GM18505 (cell line): ENCODE results near the gene SEMA3C.

ENCODE experiments used
- ATAC-seq: cut with Tn5 transposase; IDR thresholded peaks from one replicate; pipeline ENCODE4 v1.9.1; 2021; ENCODE audit not compliant: unreplicated experiment
- POLR2A ChIP-seq: IDR thresholded peaks from 4 replicates; pipeline ENCODE4 v1.6.1; 2011; ENCODE audit warnings: borderline replicate concordance; ENCODE audit not compliant: insufficient read depth, insufficient read length; ENCODE audit errors: extremely low read depth

Gene SEMA3C

DNA sequence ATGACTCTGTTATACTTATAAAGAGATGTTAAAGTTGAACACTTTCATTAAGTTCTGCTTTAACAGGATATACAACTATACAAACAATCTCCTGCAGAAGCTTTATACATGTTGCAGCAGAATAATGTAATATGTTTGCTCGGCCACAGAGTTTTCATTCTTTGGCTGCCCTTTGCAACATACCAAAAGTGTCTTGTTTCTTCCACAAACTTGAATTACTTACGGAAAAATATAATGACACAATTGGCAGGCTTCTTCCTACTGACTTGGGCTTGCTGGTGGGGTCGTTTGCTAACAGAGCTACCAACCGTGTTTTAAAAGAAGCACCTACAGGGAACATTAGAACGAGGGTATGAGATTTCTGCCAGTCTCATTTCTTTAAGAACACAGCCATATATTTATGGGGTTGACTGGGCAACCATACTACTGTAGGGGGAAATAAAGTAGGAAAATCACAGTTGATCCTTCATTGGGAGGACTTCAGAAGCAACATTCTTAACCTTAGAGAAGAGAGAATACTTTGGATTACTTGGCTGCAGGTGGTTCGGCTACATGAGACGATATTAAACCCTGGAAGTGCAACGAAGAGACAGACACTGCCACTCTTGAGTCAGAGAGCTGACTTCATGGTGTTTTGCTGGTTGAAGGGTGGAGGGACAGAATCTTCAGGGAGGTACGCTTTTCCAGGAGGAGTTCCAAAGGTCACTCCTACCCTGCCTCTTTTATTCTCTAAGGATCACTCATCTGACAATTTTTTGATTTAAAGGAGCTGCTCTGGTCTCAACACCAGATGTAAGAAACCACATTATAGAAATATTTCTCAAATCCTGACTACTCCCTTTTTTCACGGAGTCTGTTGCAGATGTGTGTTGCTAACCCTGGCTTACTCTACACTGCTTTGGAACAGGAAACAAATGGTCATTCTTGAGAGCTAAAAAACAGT lies 123.9 kb downstream of the SEMA3C start:
- ATAC-seq: no peak
- no peak for TF ChIP-seq POLR2A

DNA sequence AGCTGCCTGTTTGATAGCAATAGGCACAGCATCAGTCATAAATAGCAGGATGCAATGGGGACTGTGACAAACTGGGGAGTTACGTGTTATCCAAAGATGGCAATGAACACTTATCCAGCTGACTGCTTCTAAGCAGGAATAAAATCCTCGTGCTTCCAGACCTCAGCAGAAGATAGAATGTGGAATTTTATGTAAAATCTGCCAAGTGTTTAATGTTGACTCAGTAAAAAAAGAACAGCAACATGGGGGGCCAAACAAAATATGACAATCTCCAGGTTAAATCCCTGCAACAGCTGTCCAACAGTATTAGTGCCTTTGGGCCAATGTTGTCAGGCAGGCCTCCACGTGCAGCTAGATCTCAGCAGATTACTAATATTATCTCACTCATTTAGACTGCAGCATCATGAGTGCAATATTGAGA lies 127.3 kb downstream of the SEMA3C start:
- ATAC-seq: no peak
- TF ChIP-seq POLR2A: no peak

DNA sequence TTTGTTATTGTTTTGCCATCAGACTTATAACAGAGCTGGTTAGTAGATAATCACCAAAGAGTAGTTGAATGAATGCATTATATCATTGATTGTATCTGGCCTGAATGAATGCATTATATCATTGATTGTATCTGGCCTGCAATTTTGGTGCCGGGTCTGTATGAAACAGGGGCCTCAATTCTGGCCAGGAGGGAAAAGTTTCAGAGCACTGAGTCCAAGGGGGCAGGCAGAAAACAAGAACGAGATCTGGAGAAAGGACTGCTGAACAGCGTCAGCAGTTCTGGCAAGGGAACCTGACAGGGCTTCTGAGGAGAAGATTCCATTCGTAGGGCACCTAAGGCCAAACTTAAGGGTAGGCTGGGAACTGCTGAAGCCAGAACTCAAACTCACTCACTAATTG lies 128.0 kb downstream of the SEMA3C start:
- TF ChIP-seq POLR2A: no peak
- ATAC-seq: no peak

DNA sequence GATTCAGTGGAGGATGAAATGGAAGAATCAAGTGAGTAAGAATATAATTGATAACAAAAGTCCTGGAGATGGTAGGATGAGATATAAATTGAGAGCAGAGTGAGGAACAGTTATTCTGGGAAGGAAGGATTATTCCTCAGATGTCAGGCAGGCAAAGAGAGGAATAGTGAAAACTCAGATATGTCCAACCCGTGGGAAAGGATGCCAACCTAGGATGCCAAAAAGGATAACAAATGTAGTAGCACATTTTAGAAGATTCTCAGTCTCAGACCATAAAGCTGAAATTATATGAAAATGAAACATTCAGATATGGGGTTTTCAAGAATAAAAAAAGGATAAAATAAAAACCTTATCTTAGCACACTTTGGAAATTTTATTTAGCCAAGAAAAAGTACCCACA lies 131.1 kb downstream of the SEMA3C start:
- no peak for TF ChIP-seq POLR2A
- ATAC-seq: no peak

DNA sequence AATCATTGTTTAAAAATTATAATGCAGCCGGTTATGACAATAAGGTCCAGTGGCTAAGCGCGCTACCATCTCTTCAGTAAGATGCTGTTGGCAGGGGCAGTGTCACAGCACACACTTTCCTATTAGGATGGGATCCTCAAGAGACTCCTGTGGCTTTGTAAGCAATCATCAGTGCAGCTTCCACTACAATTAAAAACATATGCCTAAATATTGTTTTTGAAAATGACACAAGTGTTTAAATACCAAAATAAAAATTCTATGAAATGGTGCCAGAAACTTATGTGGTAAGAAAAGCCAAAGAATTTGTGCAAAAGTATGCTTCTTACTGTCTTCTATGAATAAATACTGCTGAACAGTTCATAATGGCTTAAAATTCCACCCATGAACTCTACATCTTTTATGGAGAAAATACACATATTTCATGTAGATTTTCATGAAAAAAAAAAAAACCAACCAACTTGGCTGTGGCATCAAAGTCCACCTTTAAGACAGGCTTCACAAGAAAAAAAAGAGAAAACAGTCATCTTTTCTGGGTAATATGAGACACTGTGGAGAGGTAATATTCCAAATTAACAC lies 132.8 kb downstream of the SEMA3C start:
- no peak for ATAC-seq
- TF ChIP-seq POLR2A: no peak

DNA sequence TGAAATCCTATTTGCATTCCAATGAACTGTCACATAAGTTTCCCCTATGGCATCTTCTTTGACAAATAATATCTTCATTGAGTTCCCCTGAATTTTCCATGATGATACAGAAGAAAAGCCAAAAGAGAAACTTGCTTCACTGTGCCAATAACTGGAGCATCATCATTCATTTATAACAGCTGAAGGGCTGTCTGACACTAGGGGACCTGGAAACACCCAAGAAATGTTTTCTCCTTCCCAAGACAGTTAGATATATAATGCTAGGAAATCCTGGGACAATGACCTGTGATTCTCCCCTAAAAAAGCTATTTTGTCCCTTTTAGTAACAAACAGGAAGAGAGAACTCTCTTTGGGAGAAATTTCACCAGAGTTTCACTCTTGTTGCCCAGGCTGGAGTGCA lies 133.6 kb downstream of the SEMA3C start:
- TF ChIP-seq POLR2A: no peak
- ATAC-seq: no peak

DNA sequence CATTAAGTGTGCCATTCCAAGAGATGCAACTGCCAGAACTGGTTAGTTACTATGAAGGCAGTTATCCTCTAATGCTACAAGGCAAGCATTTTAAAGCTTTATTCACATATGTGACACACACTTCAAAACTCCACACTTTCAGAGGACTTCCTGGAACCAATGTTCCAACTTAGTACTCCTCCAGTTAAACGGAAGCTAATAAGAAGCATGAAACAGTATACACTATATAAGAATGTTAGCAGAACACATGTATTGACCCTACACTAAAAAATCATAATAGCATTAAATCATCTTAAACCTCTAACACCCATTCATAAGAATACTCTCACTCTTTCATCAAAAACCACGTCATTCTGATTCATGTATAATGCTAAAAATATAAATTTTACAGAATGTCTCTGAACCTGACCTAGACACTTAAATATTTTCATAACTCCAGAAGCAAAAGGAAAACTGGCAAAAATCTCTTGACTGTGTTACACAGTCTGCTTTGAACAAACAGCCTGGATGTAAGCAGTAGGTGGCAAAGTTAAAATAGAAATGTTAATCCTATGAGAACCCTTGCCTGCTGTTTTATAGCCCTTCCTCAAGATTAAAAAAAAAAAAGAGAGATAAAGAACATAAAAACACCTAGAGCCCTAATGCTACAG lies 135.0 kb downstream of the SEMA3C start:
- ATAC-seq: no peak
- no peak for TF ChIP-seq POLR2A

DNA sequence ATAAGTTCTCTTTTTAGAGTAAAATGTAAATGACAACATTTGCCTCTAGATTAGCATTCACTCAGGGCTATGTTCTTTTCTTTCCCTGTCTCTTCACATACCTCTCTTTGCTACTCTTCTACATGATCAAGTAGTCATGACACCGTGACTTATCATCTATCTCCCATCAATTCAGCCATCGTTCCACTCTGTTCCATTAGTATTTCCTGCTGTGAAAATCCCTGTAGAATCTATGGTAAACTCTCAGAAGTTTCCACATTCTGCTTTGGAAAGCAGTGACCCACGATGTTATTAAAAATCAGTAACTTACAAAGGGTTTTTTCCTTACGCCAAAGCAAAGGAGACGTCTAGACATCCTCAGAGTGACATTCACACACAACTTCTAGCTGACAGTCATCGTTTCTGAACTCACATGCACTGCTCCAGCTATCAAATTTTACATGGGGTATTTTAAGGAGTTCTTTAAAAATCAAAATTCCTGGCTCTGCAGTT lies 135.6 kb downstream of the SEMA3C start:
- no peak for TF ChIP-seq POLR2A
- no peak for ATAC-seq

DNA sequence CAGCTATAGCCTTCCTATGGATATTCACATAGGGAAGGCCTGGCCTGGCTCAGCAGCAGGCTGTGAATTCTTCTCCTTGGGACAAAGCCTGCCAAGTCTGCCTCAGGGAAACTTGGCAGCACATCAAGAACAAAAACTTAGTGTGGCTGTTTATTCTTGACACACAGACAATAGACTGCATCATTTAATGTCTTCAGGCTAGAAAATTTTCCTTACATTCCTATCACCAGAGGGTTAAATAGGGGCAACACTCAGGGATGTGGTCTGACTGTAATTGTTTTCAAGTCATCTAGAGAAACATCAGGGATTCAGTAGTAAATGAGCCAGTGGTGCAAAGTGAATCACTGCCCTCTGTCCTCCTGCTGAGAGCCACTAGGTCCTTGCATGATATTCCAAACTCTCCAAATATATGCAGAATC lies 137.3 kb downstream of the SEMA3C start:
- ATAC-seq: no peak
- TF ChIP-seq POLR2A: no peak

DNA sequence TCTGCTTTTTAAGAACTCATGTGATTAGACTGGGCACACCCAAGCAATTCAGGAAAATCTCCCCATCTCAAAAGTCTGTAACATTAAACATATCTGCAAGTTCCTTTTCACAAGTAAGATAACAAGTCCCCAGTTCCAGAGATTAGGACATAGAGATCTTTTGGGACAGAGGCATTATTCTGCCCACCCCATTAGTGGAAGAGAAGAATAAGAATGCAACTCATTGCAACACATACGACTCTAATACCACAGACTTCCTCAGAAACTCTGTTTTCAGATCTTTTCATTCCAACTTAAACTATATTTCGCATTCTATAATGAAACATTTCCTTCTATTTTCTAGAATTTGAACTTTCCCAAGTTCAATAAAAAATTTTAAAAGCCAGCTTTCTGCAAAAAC lies 137.7 kb downstream of the SEMA3C start:
- no peak for TF ChIP-seq POLR2A
- ATAC-seq: no peak

DNA sequence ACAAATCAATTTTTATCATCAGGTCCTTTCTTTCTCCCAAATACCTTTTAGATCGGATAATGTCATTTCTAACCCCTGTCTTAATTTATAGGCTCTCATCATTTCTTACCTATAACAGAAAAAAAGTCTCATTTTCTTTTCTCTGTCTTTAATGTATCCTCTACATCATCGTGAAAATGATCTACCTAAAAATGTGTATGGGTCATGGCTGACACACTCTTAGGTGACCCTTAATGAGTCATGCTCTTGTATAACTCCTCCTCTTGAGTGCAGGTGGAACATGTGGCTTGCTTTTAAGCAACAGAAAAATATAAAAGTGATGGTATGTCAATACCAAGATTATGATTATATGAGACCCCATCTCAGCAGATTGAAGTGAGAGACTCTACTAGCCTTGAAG lies 139.4 kb downstream of the SEMA3C start:
- no peak for TF ChIP-seq POLR2A
- ATAC-seq: no peak

DNA sequence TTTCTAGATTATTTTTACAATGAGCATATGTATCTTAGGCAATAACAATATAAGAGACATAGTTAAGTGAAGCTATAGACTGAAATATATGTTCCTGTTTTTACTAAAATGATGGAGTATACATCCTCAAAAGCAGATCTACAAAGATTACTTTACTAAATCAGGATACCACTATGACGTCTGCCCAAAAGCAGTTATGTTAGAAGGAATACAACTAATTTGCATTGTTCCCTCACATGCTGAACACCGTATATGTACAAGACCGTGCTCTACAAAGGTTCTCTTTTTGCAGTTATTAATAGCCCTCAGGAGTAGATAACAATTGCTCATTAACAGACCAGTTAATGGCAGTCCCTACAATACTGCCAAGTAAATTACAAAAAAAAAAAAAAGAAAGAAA lies 143.0 kb downstream of the SEMA3C start:
- ATAC-seq: no peak
- no peak for TF ChIP-seq POLR2A

DNA sequence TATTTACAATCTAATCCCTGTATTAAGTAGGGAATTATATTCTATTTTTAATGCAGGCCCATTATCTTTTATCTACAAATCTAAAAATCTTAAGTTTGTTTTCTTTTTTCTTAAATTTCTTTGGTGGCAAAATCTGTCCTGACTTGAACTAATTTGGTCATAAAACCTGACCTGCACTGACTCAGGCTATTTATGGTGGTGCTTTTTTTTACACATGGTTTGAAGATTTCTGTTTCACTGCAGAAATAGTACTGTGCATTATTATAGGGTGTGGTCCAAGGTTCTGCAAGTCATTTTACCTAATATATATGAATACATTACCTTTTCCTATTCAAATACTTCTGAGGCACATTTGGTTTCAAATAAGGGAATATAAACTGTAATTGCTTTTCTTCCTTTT lies 143.4 kb downstream of the SEMA3C start:
- no peak for TF ChIP-seq POLR2A
- ATAC-seq: no peak
